IPS-18c (cell line): Measurements from ENCODE around the gene RPL41.

ENCODE experiments used
- H3K4me3 ChIP-seq: 2 replicates; pipeline ENCODE4 v1.7.0; 2013; ENCODE audit warnings: low read depth, mild to moderate bottlenecking, low read length, moderate library complexity; ENCODE audit not compliant: insufficient read depth
- H3K9me3 ChIP-seq: one replicate; pipeline ENCODE4 v1.6.1; 2013; ENCODE audit warnings: mild to moderate bottlenecking, low read length, moderate library complexity; ENCODE audit not compliant: control insufficient read depth, insufficient read depth

RPL41 gene

GRCh38 chr12:56158029-56158925 lies 41.8 kb downstream of the RPL41 start, which contains the start of gene MYL6:
Gene MYL6, plus strand, starts transcription at chr12:56158359. Its CDS starts 43 bp downstream, at chr12:56158402.
- Histone ChIP-seq H3K9me3 (no peaks in the 10 kb centered on the region), H3K4me3 (peak within 1 kb of the TSS; percentile 85)

- Histone ChIP-seq H3K4me3 (peak overlapping the region; percentile 85), H3K9me3 (no peaks in the 10 kb centered on the region)
Measured at GRCh38 chr12:56158926-56159461, 42.6 kb downstream of the RPL41 start.

GRCh38 chr12:56159482-56160192 lies 43.2 kb downstream of the RPL41 start:
- Histone ChIP-seq H3K4me3 (peak overlapping the region; percentile 85), H3K9me3 (no peaks in the 10 kb centered on the region)

GRCh38 chr12:56160193-56160763 lies 43.8 kb downstream of the RPL41 start:
- Histone ChIP-seq H3K9me3 (no peaks in the 10 kb centered on the region), H3K4me3 (peak overlapping the region; percentile 85)

GRCh38 chr12:56160894-56161689 lies 44.7 kb downstream of the RPL41 start:
- 0 out of 2 replicates have a peak overlapping the region, but pooled peaks have one; percentile 24 for H3K4me3 ChIP-seq
- no peaks in the 10 kb centered on the region for H3K9me3 ChIP-seq

- no peaks in the 10 kb centered on the region for H3K9me3 ChIP-seq
- H3K4me3 ChIP-seq, result no peak overlapping the region
Measured at GRCh38 chr12:56161690-56162351, 45.4 kb downstream of the RPL41 start.

- H3K4me3 ChIP-seq, result no peak overlapping the region
Measured at GRCh38 chr12:56162468-56163290, 46.2 kb downstream of the RPL41 start.

GRCh38 chr12:56163533-56164344 lies 47.3 kb downstream of the RPL41 start:
- Histone ChIP-seq H3K9me3 (no peaks in the 10 kb centered on the region), H3K4me3 (no peak overlapping the region)

More at GRCh38 chr12:56162468-56163290, 46.2 kb downstream of the RPL41 start:
- no peaks in the 10 kb centered on the region for H3K9me3 ChIP-seq

- Histone ChIP-seq H3K9me3 (no peaks in the 10 kb centered on the region), H3K4me3 (no peak overlapping the region)
Measured at GRCh38 chr12:56164345-56164729, 47.9 kb downstream of the RPL41 start.

- Histone ChIP-seq H3K4me3 (no peak overlapping the region), H3K9me3 (no peaks in the 10 kb centered on the region)
Measured at GRCh38 chr12:56165369-56165768, 48.9 kb downstream of the RPL41 start.
